ENCODE results near the gene ITIH4.

The ITIH4 gene

GRCh38 chr3:52871761-52872160 is 41.3 kb upstream of the ITIH4 start:
- DNase-seq (ENCODE audit: insufficient read length, low spot score), result no peak
- no peak for FAIRE-seq
- TF ChIP-seq SPI1 (IDR thresholded peaks at IDR 0.05; ENCODE audit: low read depth, low read length) (no peak), PAX5 (IDR thresholded peaks at IDR 0.05; ENCODE audit: insufficient read depth, low read length, severe bottlenecking) (no peak), POU2F2 (IDR thresholded peaks at IDR 0.05; ENCODE audit: low read depth, low read length) (no peak), TAF1 (IDR thresholded peaks at IDR 0.05; ENCODE audit: low read depth, low read length) (no peak), POLR2AphosphoS5 (IDR thresholded peaks at IDR 0.05; ENCODE audit: low read depth, low read length) (no peak)

GRCh38 chr3:52870471-52870870 is 40.0 kb upstream of the ITIH4 start:
- DNase-seq (ENCODE audit: insufficient read length, low spot score) (no peak), FAIRE-seq (no peak)
- TF ChIP-seq POLR2A (IDR thresholded peaks at IDR 0.05; ENCODE audit: low read depth, low read length) (no peak), POU2F2 (IDR thresholded peaks at IDR 0.05; ENCODE audit: low read depth, low read length) (no peak), POLR2AphosphoS5 (IDR thresholded peaks at IDR 0.05; ENCODE audit: low read depth, low read length) (no peak), SPI1 (IDR thresholded peaks at IDR 0.05; ENCODE audit: low read depth, low read length) (no peak), TAF1 (IDR thresholded peaks at IDR 0.05; ENCODE audit: low read depth, low read length) (no peak), PAX5 (IDR thresholded peaks at IDR 0.05; ENCODE audit: insufficient read depth, low read length, severe bottlenecking) (no peak)

GRCh38 chr3:52866427-52866826 is 36.0 kb upstream of the ITIH4 start:
- no peak for TF ChIP-seq POLR2AphosphoS5 (IDR thresholded peaks at IDR 0.05; ENCODE audit: low read depth, low read length)
- no peak for TF ChIP-seq SPI1 (IDR thresholded peaks at IDR 0.05; ENCODE audit: low read depth, low read length)
- TF ChIP-seq PAX5 (IDR thresholded peaks at IDR 0.05; ENCODE audit: insufficient read depth, low read length, severe bottlenecking), result no peak
- TF ChIP-seq TAF1 (IDR thresholded peaks at IDR 0.05; ENCODE audit: low read depth, low read length), result no peak
- TF ChIP-seq POU2F2 (IDR thresholded peaks at IDR 0.05; ENCODE audit: low read depth, low read length), result no peak
- TF ChIP-seq POLR2A (IDR thresholded peaks at IDR 0.05; ENCODE audit: low read depth, low read length), result no peak
- no peak for FAIRE-seq

GRCh38 chr3:52865994-52866393 is 35.5 kb upstream of the ITIH4 start:
- DNase-seq (ENCODE audit: insufficient read length, low spot score) (no peak), FAIRE-seq (no peak)
- TF ChIP-seq POLR2AphosphoS5 (IDR thresholded peaks at IDR 0.05; ENCODE audit: low read depth, low read length) (no peak), PAX5 (IDR thresholded peaks at IDR 0.05; ENCODE audit: insufficient read depth, low read length, severe bottlenecking) (no peak), SPI1 (IDR thresholded peaks at IDR 0.05; ENCODE audit: low read depth, low read length) (no peak), POU2F2 (IDR thresholded peaks at IDR 0.05; ENCODE audit: low read depth, low read length) (no peak), POLR2A (IDR thresholded peaks at IDR 0.05; ENCODE audit: low read depth, low read length) (no peak), TAF1 (IDR thresholded peaks at IDR 0.05; ENCODE audit: low read depth, low read length) (no peak)

More at GRCh38 chr3:52866427-52866826, 36.0 kb upstream of the ITIH4 start:
- DNase-seq (ENCODE audit: insufficient read length, low spot score), result no peak

- DNase-seq (ENCODE audit: insufficient read length, low spot score), result no peak
- no peak for FAIRE-seq
- TF ChIP-seq PAX5 (IDR thresholded peaks at IDR 0.05; ENCODE audit: insufficient read depth, low read length, severe bottlenecking) (no peak), TAF1 (IDR thresholded peaks at IDR 0.05; ENCODE audit: low read depth, low read length) (no peak), POU2F2 (IDR thresholded peaks at IDR 0.05; ENCODE audit: low read depth, low read length) (no peak), POLR2A (IDR thresholded peaks at IDR 0.05; ENCODE audit: low read depth, low read length) (no peak)
Measured at GRCh38 chr3:52860424-52860768, 29.9 kb upstream of the ITIH4 start.

GRCh38 chr3:52859686-52860423 is 29.4 kb upstream of the ITIH4 start:
- DNase-seq (ENCODE audit: insufficient read length, low spot score) (no peak), FAIRE-seq (no peak)
- TF ChIP-seq POLR2A (IDR thresholded peaks at IDR 0.05; ENCODE audit: low read depth, low read length), result no peak
- TF ChIP-seq POU2F2 (IDR thresholded peaks at IDR 0.05; ENCODE audit: low read depth, low read length), result no peak
- TF ChIP-seq PAX5 (IDR thresholded peaks at IDR 0.05; ENCODE audit: insufficient read depth, low read length, severe bottlenecking), result no peak
- TF ChIP-seq TAF1 (IDR thresholded peaks at IDR 0.05; ENCODE audit: low read depth, low read length), result no peak
- no peak for TF ChIP-seq SPI1 (IDR thresholded peaks at IDR 0.05; ENCODE audit: low read depth, low read length)
- TF ChIP-seq POLR2AphosphoS5 (IDR thresholded peaks at IDR 0.05; ENCODE audit: low read depth, low read length), result no peak

- no peak for FAIRE-seq
- no peak for DNase-seq (ENCODE audit: insufficient read length, low spot score)
- TF ChIP-seq TAF1 (IDR thresholded peaks at IDR 0.05; ENCODE audit: low read depth, low read length) (no peak), PAX5 (IDR thresholded peaks at IDR 0.05; ENCODE audit: insufficient read depth, low read length, severe bottlenecking) (no peak), POU2F2 (IDR thresholded peaks at IDR 0.05; ENCODE audit: low read depth, low read length) (no peak), SPI1 (IDR thresholded peaks at IDR 0.05; ENCODE audit: low read depth, low read length) (no peak), POLR2AphosphoS5 (IDR thresholded peaks at IDR 0.05; ENCODE audit: low read depth, low read length) (no peak), POLR2A (IDR thresholded peaks at IDR 0.05; ENCODE audit: low read depth, low read length) (no peak)
Measured at GRCh38 chr3:52857864-52858263, 27.4 kb upstream of the ITIH4 start.

- DNase-seq (ENCODE audit: insufficient read length, low spot score) (no peak), FAIRE-seq (no peak)
- TF ChIP-seq PAX5 (IDR thresholded peaks at IDR 0.05; ENCODE audit: insufficient read depth, low read length, severe bottlenecking), result no peak
- TF ChIP-seq SPI1 (IDR thresholded peaks at IDR 0.05; ENCODE audit: low read depth, low read length), result no peak
- TF ChIP-seq POLR2AphosphoS5 (IDR thresholded peaks at IDR 0.05; ENCODE audit: low read depth, low read length), result no peak
- no peak for TF ChIP-seq POU2F2 (IDR thresholded peaks at IDR 0.05; ENCODE audit: low read depth, low read length)
- no peak for TF ChIP-seq POLR2A (IDR thresholded peaks at IDR 0.05; ENCODE audit: low read depth, low read length)
- no peak for TF ChIP-seq TAF1 (IDR thresholded peaks at IDR 0.05; ENCODE audit: low read depth, low read length)
Measured at GRCh38 chr3:52857133-52857532, 26.7 kb upstream of the ITIH4 start.

GRCh38 chr3:52856666-52857065 is 26.2 kb upstream of the ITIH4 start:
- DNase-seq (ENCODE audit: insufficient read length, low spot score), result no peak
- no peak for FAIRE-seq
- no peak for TF ChIP-seq POLR2AphosphoS5 (IDR thresholded peaks at IDR 0.05; ENCODE audit: low read depth, low read length)
- TF ChIP-seq SPI1 (IDR thresholded peaks at IDR 0.05; ENCODE audit: low read depth, low read length), result no peak
- no peak for TF ChIP-seq POLR2A (IDR thresholded peaks at IDR 0.05; ENCODE audit: low read depth, low read length)
- TF ChIP-seq TAF1 (IDR thresholded peaks at IDR 0.05; ENCODE audit: low read depth, low read length), result no peak
- TF ChIP-seq POU2F2 (IDR thresholded peaks at IDR 0.05; ENCODE audit: low read depth, low read length), result no peak
- no peak for TF ChIP-seq PAX5 (IDR thresholded peaks at IDR 0.05; ENCODE audit: insufficient read depth, low read length, severe bottlenecking)

GRCh38 chr3:52854013-52854412 is 23.5 kb upstream of the ITIH4 start:
- DNase-seq (ENCODE audit: insufficient read length, low spot score) (no peak), FAIRE-seq (no peak)
- TF ChIP-seq POLR2A (IDR thresholded peaks at IDR 0.05; ENCODE audit: low read depth, low read length) (no peak), POU2F2 (IDR thresholded peaks at IDR 0.05; ENCODE audit: low read depth, low read length) (no peak), POLR2AphosphoS5 (IDR thresholded peaks at IDR 0.05; ENCODE audit: low read depth, low read length) (no peak), PAX5 (IDR thresholded peaks at IDR 0.05; ENCODE audit: insufficient read depth, low read length, severe bottlenecking) (no peak), SPI1 (IDR thresholded peaks at IDR 0.05; ENCODE audit: low read depth, low read length) (no peak), TAF1 (IDR thresholded peaks at IDR 0.05; ENCODE audit: low read depth, low read length) (no peak)
